HUES48 (cell line): ENCODE data around the gene TGFBR2.
A peak's percentile ranks its signal among the peaks of the same experiment; 100 is the strongest.

ENCODE experiments used
- H3K27ac ChIP-seq: one replicate; pipeline ENCODE4 v1.7.0; 2013; ENCODE audit warnings: low read depth, low read length, inconsistent platforms
- H3K27me3 ChIP-seq: 2 replicates; pipeline ENCODE4 v1.6.1; 2013; ENCODE audit warnings: mild to moderate bottlenecking, low read length; ENCODE audit not compliant: control insufficient read depth, insufficient read depth
- H3K36me3 ChIP-seq: 2 replicates; pipeline ENCODE4 v1.6.1; 2013; ENCODE audit warnings: low read length; ENCODE audit not compliant: control insufficient read depth, insufficient read depth
- H3K4me1 ChIP-seq: 2 replicates; pipeline ENCODE4 v1.6.1; 2013; ENCODE audit warnings: mild to moderate bottlenecking, low read length; ENCODE audit not compliant: control insufficient read depth, insufficient read depth
- H3K4me3 ChIP-seq: 2 replicates; pipeline ENCODE4 v1.5.1; 2013; ENCODE audit warnings: mild to moderate bottlenecking, low read depth, low read length
- H3K9ac ChIP-seq: 2 replicates; pipeline ENCODE4 v1.6.1; 2013; ENCODE audit warnings: mild to moderate bottlenecking, low read depth, low read length, moderate library complexity
- H3K9me3 ChIP-seq: 2 replicates; pipeline ENCODE4 v1.6.1; 2013; ENCODE audit warnings: low read length; ENCODE audit not compliant: control insufficient read depth, insufficient read depth

The TGFBR2 gene

DNA sequence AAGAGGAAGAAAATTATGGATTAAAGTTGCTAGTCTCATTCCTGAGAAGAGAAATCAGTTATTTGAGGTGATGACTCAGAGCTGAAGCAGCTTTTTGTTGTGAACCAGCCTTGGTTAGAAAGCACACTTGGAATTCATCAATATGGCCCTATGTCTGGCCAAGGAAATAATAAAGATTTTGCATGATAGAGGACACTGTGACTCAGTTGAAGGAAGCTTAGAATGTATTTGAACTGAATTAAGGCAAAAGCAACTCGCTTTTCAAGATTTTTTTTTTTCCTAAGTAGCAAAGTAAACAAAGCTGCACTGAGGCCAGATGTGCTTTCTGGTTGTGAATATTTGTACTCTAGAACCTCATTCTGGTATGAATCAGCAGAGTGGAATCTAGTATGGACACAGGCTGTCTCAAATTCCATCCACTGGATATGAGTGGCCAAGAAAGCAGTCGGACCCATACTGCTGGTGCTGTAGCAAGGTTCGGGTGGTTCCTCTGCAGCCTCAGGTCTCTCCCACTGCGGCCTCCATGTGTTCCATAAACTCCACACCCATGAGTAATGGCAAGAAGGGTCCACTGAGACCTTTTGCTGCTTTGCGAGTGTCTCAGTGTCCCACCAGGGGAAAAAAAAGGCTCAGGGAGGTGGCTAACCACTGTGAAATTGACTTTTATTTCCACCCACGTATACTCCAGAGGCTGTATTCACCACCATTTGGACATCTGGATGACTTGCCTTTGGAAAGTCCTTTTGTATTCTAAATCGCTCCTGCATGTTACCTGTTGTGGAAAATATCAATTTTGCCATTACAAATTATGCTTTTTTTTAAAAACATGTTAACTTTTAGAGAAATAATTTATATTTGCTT, 53.1 kb downstream of the TGFBR2 start:
- Histone ChIP-seq H3K4me1 (peaks cover 52% of the 10 kb centered on the region), H3K9me3 (no peaks in the 10 kb centered on the region), H3K4me3 (no peak overlapping the region), H3K9ac (no peak overlapping the region; the same call in 1 of the 2 replicates), H3K27me3 (no peaks in the 10 kb centered on the region), H3K36me3 (peaks cover 27% of the 10 kb centered on the region), H3K27ac (peak overlapping the region; percentile 92)

- Histone ChIP-seq H3K9ac (no peak overlapping the region), H3K36me3 (peaks cover 21% of the 10 kb centered on the region), H3K9me3 (no peaks in the 10 kb centered on the region), H3K4me1 (peaks cover 58% of the 10 kb centered on the region), H3K27me3 (no peaks in the 10 kb centered on the region), H3K27ac (no peak overlapping the region), H3K4me3 (no peak overlapping the region)
Observed at GRCh38 chr3:30660136-30660535, 53.7 kb downstream of the TGFBR2 start.

- Histone ChIP-seq H3K36me3 (peaks cover 21% of the 10 kb centered on the region), H3K9ac (no peak overlapping the region), H3K9me3 (no peaks in the 10 kb centered on the region), H3K4me3 (no peak overlapping the region), H3K27ac (no peak overlapping the region), H3K4me1 (peaks cover 63% of the 10 kb centered on the region), H3K27me3 (no peaks in the 10 kb centered on the region)
Observed at GRCh38 chr3:30660656-30661055, 54.3 kb downstream of the TGFBR2 start.

DNA sequence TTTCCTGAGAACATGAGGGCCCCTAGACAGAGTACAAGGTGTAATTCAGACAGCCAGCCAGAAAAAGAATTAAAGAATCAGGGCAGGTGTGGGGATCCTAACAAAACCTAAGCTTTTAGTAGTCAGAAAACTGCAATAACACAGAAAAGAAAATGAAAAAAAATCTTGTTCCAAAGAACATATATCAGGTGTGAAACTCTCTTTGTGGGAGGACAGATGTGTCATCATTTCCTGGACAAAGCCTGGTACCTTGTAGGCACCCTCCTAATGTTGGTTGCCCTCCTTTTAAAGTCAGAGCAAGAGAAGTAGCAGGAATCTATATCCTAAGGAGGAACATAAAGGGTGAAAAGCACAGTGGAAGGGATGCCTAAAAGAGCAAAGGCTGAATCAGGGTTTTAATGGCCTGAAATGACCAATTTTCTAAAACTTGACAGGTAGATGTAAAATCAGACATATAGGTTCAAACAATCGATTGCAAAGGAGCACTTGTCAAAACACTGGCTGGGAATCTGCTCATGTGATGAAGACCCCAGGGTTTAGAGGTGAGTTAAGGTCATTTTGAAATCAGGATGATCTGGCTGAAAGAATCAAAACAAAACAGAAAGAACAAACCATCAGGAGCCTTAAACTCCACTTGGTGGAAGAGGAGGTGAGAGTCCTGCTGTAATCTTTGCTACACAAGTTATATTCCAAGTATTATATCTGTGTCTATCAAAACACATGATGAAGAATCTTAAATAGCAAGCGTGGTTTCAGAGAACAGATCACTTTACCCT, 54.9 kb downstream of the TGFBR2 start:
- H3K36me3 ChIP-seq = peaks cover 16% of the 10 kb centered on the region
- peaks cover 70% of the 10 kb centered on the region for H3K4me1 ChIP-seq
- H3K4me3 ChIP-seq = no peak overlapping the region
- H3K9me3 ChIP-seq = no peaks in the 10 kb centered on the region
- H3K27me3 ChIP-seq = no peaks in the 10 kb centered on the region
- H3K27ac ChIP-seq = no peak overlapping the region
- H3K9ac ChIP-seq = no peak overlapping the region

DNA sequence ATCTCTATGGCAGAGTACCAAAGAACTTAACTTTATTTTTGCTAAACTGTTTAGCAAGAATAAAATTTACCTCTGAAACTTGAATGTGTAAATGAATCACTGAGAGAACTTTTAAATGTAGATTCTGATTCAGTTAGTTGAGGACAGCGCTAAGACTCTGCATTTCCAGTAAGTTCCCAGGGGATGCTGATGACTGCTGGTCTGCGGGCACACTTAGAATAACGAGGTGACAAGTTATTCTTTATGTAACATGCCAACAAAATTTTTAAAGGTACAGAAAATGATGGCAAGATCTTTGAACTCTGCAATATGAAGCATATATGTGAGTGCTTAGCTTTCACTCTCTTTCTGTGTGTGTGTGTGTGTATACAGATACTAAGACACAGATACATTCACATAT, 56.4 kb downstream of the TGFBR2 start:
- no peak overlapping the region for H3K27ac ChIP-seq
- no peak overlapping the region for H3K4me3 ChIP-seq
- H3K9me3 ChIP-seq = no peaks in the 10 kb centered on the region
- no peaks in the 10 kb centered on the region for H3K27me3 ChIP-seq
- H3K4me1 ChIP-seq = peaks cover 74% of the 10 kb centered on the region
- 0 out of 2 replicates have a peak, but pooled peaks cover 1% of the 10 kb centered on the region for H3K36me3 ChIP-seq
- H3K9ac ChIP-seq = no peak overlapping the region

DNA sequence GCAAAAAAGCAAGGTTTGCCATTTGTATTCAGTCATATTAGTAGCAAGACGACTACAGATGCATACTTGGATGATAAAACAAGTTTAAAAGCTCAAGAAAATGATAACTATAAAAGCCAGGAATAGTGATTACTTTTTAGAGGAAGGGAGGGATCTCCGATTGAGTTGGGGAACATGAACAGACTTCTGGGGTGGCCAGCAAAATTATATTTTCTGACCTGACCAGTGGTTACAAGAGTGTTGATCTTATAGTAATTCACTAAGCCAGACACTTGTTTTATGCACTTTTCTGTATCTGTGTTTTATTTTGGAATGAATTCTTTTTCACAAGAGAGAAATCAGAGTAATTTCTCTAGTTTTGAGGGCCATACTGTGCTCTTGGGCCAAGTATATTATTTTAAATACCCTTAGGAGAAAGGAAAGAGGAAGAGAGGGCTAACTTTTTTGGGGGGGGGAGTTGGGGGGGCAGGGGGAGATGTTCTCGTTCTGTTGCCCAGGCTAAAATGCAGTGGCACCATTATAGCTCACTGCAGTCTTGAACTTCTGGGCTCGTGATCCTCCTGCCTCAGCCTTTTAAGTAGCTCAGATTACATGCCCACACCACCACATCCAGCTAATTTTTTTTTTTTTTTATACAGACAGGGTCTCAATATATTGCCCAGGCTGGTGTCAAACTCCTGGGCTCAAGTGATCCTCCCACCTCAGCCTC, 57.3 kb downstream of the TGFBR2 start:
- peaks cover 71% of the 10 kb centered on the region for H3K4me1 ChIP-seq
- no peaks in the 10 kb centered on the region for H3K9me3 ChIP-seq
- no peak overlapping the region for H3K4me3 ChIP-seq
- H3K36me3 ChIP-seq = no peaks in the 10 kb centered on the region
- H3K27ac ChIP-seq = no peak overlapping the region
- no peak overlapping the region for H3K9ac ChIP-seq
- no peaks in the 10 kb centered on the region for H3K27me3 ChIP-seq

DNA sequence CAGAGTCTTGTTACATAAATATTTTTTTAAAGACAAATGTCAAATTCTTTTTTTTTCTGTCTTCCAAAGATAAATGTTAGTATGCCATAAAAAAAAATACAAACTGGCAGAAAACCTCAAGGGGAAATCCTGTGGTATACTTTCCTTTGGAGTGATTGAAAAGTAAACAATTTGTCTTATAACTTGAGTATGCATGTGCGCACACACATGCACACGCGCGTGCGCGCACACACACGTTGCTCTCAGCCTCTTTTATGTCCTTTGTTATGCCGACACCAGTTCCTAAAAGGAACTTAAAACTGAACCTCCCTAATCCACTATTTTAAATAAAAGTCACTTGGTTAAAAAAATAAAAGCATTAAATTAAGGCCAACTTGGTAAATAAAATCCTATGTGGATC, 58.1 kb downstream of the TGFBR2 start:
- Histone ChIP-seq H3K9me3 (no peaks in the 10 kb centered on the region), H3K36me3 (no peaks in the 10 kb centered on the region), H3K4me1 (peaks cover 64% of the 10 kb centered on the region), H3K4me3 (no peak overlapping the region), H3K27me3 (no peaks in the 10 kb centered on the region), H3K9ac (no peak overlapping the region), H3K27ac (no peak overlapping the region)

DNA sequence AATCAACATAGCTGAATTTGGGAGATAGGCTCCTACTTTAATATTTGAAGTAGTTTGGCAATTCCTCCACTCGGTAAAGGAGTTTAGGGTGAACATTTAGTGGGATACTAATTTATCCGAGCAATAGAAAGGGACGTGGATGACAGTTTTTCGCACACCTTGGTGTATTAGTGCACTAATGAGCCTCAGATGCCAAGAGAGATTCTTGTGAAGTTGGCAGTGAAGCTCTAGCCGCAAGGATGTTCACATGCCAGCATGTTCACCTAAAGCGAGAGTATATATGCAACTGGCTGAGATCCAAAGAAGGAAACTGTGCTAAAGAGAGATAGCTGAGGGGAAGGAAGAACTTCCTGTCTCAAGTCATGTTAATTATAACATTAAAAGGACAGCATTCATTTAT, 58.5 kb downstream of the TGFBR2 start:
- Histone ChIP-seq H3K9me3 (no peaks in the 10 kb centered on the region), H3K27ac (no peak overlapping the region)

DNA sequence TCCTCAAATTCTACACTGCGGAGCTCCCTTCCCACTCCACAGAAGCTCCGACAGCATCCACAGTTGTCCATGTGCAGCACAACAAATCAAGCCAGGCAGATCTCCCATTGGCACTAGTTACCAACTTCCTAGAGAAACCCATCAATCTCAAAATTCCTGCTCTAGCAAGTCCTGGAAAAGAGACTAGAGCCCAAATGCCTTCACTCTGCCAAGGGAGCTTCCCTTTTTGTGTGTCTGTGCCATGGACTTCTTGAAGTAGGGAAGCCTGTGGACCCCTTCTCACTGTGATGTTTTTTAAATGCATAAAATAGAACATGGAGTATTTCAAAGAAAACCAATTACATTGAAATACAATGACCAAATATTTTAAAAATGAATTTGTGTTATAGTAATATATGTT, 59.1 kb downstream of the TGFBR2 start:
- no peak overlapping the region for H3K9ac ChIP-seq
- no peaks in the 10 kb centered on the region for H3K9me3 ChIP-seq
- H3K4me3 ChIP-seq = no peak overlapping the region
- H3K36me3 ChIP-seq = peaks cover 4% of the 10 kb centered on the region; the same call in 1 of the 2 replicates
- H3K4me1 ChIP-seq = peaks cover 53% of the 10 kb centered on the region
- H3K27ac ChIP-seq = no peak overlapping the region
- no peaks in the 10 kb centered on the region for H3K27me3 ChIP-seq

More for the DNA sequence above, 58.5 kb downstream of the TGFBR2 start:
- Histone ChIP-seq H3K9ac (no peak overlapping the region), H3K36me3 (peaks cover under 1% of the 10 kb centered on the region; the same call in 1 of the 2 replicates), H3K27me3 (no peaks in the 10 kb centered on the region), H3K4me1 (peaks cover 60% of the 10 kb centered on the region), H3K4me3 (no peak overlapping the region)

GRCh38 chr3:30666572-30667279, 60.3 kb downstream of the TGFBR2 start:
- Histone ChIP-seq H3K27ac (peak overlapping the region; percentile 59), H3K36me3 (peaks cover 10% of the 10 kb centered on the region), H3K9me3 (no peaks in the 10 kb centered on the region), H3K27me3 (no peaks in the 10 kb centered on the region), H3K4me3 (no peak overlapping the region), H3K4me1 (peaks cover 47% of the 10 kb centered on the region), H3K9ac (no peak overlapping the region)
